MG63 (cell line): ENCODE results near the gene AP4S1. TPM values are rescaled to one million over a fixed set of nuclear protein-coding genes. Genes with fewer than 3 reads are reported as not detected.
"Not testable (repeated sequence)": the region's sequence is repeated elsewhere in the genome, so short reads cannot be mapped to it uniquely, and the experiment has no call there.

Experiments used
- DNase-seq: peaks from one replicate; pipeline ENCODE4 v3.0.0-alpha.2; 2020
- H3K27me3 ChIP-seq: fragments of 250-450 bp; sonication (Bioruptor Pico); 2 replicates; pipeline ENCODE4 v1.5.1; 2020; ENCODE audit warnings: mild to moderate bottlenecking, moderate library complexity
- H3K36me3 ChIP-seq: fragments of 250-450 bp; sonication (Bioruptor Pico); 2 replicates; pipeline ENCODE4 v1.5.1; 2020; ENCODE audit warnings: mild to moderate bottlenecking, moderate library complexity
- H3K4me3 ChIP-seq: fragments of 250-450 bp; sonication (Bioruptor Pico); 2 replicates; pipeline ENCODE4 v1.5.1; 2020; ENCODE audit warnings: mild to moderate bottlenecking, moderate library complexity
- H3K9me3 ChIP-seq: fragments of 250-450 bp; sonication (Bioruptor Pico); 2 replicates; pipeline ENCODE4 v1.5.1; 2020; ENCODE audit warnings: mild to moderate bottlenecking, moderate library complexity
- total RNA-seq: library from RNA; depleted of rRNA; stranded (reverse); fragments of >200 nt; shearing (Covaris generic); gene quantifications from 2 replicates; pipeline ENCODE4 v1.2.3, GENCODE V29; 2014; ENCODE audit warnings: low replicate concordance

AP4S1 gene
- total RNA-seq, 1 experiment from 2014 or later = 1.9 TPM

DNA sequence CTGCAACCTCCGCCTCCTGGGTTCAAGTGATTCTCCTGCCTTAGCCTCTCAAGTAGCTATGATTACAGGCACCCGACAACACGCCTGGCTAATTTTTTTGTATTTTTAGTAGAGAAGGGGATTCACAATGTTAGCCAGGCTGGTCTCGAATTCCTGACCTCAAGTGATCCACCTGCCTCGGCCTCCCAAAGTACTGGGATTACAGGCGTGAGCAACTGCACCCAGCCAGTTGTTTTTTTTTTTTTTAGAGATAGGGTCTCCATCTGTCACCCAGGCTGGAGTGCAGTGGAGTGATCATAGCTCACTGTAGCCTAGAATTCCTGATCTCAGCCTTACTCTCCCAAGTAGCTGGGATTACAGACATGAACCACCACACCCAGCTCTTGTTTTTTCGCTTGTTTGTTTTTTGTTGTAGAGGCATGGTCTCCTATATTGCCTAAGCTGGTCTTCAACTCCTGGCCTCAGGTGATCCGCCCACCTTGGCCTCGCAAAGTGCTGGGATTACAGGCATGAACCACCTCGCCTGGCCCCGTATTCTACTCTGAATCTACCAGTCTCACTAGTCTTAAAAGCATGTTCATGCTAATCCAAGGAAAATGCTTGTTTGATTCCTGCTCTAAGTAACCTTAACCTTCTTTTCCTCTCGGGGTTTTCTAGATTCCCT lies 32.4 kb downstream of the AP4S1 start:
- H3K9me3 ChIP-seq = no peaks in the 10 kb centered on the region
- H3K27me3 ChIP-seq = no peaks in the 10 kb centered on the region
- DNase-seq = no peak
- H3K4me3 ChIP-seq = no peak overlapping the region
- H3K36me3 ChIP-seq = no peaks in the 10 kb centered on the region

- DNase-seq = peak; percentile 16
- no peaks in the 10 kb centered on the region for H3K36me3 ChIP-seq
- H3K4me3 ChIP-seq = no peak overlapping the region
- H3K27me3 ChIP-seq = no peaks in the 10 kb centered on the region
- no peaks in the 10 kb centered on the region for H3K9me3 ChIP-seq
These were observed 33.9 kb downstream of the AP4S1 start for GRCh38 chr14:31059152-31059924.

- Histone ChIP-seq H3K4me3 (no peak overlapping the region), H3K9me3 (no peaks in the 10 kb centered on the region), H3K36me3 (no peaks in the 10 kb centered on the region), H3K27me3 (no peaks in the 10 kb centered on the region)
- DNase-seq = no peak
These were observed 34.9 kb downstream of the AP4S1 start for GRCh38 chr14:31060253-31060875.

- H3K9me3 ChIP-seq, H3K4me3 ChIP-seq, DNase-seq, H3K36me3 ChIP-seq, H3K27me3 ChIP-seq: not testable (repeated sequence)
These were observed 37.5 kb downstream of the AP4S1 start for GRCh38 chr14:31062908-31063307.

GRCh38 chr14:31068235-31068634 lies 42.8 kb downstream of the AP4S1 start:
- H3K4me3 ChIP-seq = no peak overlapping the region
- H3K9me3 ChIP-seq = no peaks in the 10 kb centered on the region
- no peaks in the 10 kb centered on the region for H3K27me3 ChIP-seq
- no peaks in the 10 kb centered on the region for H3K36me3 ChIP-seq
- no peak for DNase-seq

GRCh38 chr14:31069343-31069742 lies 43.9 kb downstream of the AP4S1 start:
- Histone ChIP-seq H3K36me3 (no peaks in the 10 kb centered on the region), H3K4me3 (no peak overlapping the region), H3K27me3 (no peaks in the 10 kb centered on the region), H3K9me3 (no peaks in the 10 kb centered on the region)
- no peak for DNase-seq

GRCh38 chr14:31070431-31070830 lies 45.0 kb downstream of the AP4S1 start:
- DNase-seq = peak; percentile 9
- Histone ChIP-seq H3K36me3 (no peaks in the 10 kb centered on the region), H3K27me3 (no peaks in the 10 kb centered on the region), H3K4me3 (no peak overlapping the region), H3K9me3 (no peaks in the 10 kb centered on the region)

GRCh38 chr14:31071151-31071550 lies 45.7 kb downstream of the AP4S1 start:
- Histone ChIP-seq H3K36me3 (no peaks in the 10 kb centered on the region), H3K9me3 (no peaks in the 10 kb centered on the region), H3K27me3 (no peaks in the 10 kb centered on the region), H3K4me3 (no peak overlapping the region)
- DNase-seq = no peak

GRCh38 chr14:31075144-31075543 lies 49.7 kb downstream of the AP4S1 start:
- H3K27me3 ChIP-seq = no peaks in the 10 kb centered on the region
- no peaks in the 10 kb centered on the region for H3K9me3 ChIP-seq
- DNase-seq = no peak
- no peak overlapping the region for H3K4me3 ChIP-seq
- no peaks in the 10 kb centered on the region for H3K36me3 ChIP-seq

DNA sequence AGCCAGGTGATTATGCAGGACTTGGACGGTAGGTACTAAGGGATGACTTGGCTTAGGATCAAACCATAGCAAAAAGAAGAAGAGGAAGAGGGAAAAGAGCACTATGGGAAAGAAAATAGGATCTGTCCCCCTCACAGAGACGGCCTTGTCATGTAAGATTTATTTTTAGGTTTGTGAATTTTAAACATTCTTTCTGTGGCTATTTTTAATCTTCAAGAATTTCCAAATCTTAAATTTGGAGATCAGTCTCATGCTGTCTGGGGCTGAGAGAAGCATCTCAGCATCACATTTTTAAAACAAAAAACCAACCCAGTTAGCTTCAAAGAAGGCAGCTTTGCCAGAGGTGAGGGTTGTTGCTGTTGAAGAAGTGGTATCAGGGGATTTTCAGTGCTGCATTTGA lies 53.3 kb downstream of the AP4S1 start:
- no peak overlapping the region for H3K4me3 ChIP-seq
- H3K9me3 ChIP-seq = no peaks in the 10 kb centered on the region
- H3K27me3 ChIP-seq = no peaks in the 10 kb centered on the region
- no peak for DNase-seq
- no peaks in the 10 kb centered on the region for H3K36me3 ChIP-seq

DNA sequence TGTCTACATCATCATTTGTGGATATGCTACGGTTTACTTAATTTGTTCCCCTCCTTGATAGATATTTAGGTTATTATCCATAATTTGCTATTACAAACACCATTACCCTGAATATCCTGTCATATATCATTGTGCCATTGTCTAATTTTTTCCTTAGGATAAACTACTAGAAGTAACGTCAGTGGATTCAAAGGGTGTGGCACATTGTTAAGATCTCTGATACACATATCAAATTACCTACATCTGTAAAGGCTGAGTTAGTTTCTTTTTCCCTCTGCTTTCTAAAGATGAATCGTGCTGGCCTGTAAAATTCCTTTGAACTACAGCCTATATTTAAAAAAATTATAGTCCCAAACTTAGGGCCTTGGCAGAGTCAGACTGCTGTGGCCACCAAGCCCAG lies 54.6 kb downstream of the AP4S1 start:
- no peak for DNase-seq
- Histone ChIP-seq H3K4me3 (no peak overlapping the region), H3K27me3 (no peaks in the 10 kb centered on the region), H3K9me3 (no peaks in the 10 kb centered on the region), H3K36me3 (no peaks in the 10 kb centered on the region)

DNA sequence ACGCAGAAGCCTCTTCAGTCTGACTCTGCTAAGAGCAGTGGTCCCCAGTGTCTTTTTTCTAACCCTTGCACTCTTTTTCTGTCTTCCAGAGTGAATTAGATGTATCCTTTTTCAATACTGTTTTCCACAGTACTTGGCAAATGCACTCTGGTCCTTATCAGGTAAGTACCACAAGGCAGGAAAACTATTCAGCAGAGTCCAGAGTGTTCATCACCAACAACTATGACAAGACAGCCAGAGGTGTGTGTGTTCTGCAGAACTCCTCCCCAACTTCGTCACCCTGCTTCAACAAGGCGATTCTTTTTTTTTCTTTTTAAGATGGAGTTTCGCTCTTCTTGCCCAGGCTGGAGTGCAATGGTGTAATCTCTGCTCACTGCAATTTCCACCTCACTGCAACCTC lies 55.0 kb downstream of the AP4S1 start:
- Histone ChIP-seq H3K4me3 (no peak overlapping the region), H3K36me3 (no peaks in the 10 kb centered on the region), H3K9me3 (no peaks in the 10 kb centered on the region), H3K27me3 (no peaks in the 10 kb centered on the region)
- DNase-seq = no peak

DNA sequence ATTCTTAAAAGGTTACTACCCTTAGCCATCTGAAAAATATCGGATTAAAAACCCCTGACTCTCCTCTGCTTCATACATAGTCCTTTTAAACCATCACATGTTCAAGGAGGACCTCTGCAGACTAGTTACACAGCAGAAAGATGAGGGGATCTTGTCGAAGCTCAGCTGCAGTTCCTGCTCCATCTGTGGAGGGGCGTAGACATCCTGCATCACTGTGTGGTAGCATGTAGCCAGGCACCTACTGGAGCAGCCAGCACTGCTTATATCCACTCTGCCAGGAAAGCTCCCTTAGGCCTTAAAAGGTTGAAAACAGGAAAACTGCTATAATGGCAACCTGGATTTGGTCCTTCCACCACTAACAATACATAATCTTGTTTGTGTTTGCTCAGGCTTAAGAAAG lies 58.3 kb downstream of the AP4S1 start:
- Histone ChIP-seq H3K9me3 (no peaks in the 10 kb centered on the region), H3K36me3 (no peaks in the 10 kb centered on the region), H3K4me3 (no peak overlapping the region), H3K27me3 (no peaks in the 10 kb centered on the region)
- DNase-seq = no peak

GRCh38 chr14:31084385-31084784 lies 58.9 kb downstream of the AP4S1 start:
- Histone ChIP-seq H3K4me3 (no peak overlapping the region), H3K9me3 (no peaks in the 10 kb centered on the region), H3K36me3 (no peaks in the 10 kb centered on the region), H3K27me3 (no peaks in the 10 kb centered on the region)
- no peak for DNase-seq

- no peaks in the 10 kb centered on the region for H3K36me3 ChIP-seq
- no peak for DNase-seq
- no peak overlapping the region for H3K4me3 ChIP-seq
- no peaks in the 10 kb centered on the region for H3K9me3 ChIP-seq
- H3K27me3 ChIP-seq = no peaks in the 10 kb centered on the region
These were observed 59.6 kb downstream of the AP4S1 start for GRCh38 chr14:31085027-31085426.

GRCh38 chr14:31086466-31086865 lies 61.0 kb downstream of the AP4S1 start:
- DNase-seq = not testable (repeated sequence)

DNA sequence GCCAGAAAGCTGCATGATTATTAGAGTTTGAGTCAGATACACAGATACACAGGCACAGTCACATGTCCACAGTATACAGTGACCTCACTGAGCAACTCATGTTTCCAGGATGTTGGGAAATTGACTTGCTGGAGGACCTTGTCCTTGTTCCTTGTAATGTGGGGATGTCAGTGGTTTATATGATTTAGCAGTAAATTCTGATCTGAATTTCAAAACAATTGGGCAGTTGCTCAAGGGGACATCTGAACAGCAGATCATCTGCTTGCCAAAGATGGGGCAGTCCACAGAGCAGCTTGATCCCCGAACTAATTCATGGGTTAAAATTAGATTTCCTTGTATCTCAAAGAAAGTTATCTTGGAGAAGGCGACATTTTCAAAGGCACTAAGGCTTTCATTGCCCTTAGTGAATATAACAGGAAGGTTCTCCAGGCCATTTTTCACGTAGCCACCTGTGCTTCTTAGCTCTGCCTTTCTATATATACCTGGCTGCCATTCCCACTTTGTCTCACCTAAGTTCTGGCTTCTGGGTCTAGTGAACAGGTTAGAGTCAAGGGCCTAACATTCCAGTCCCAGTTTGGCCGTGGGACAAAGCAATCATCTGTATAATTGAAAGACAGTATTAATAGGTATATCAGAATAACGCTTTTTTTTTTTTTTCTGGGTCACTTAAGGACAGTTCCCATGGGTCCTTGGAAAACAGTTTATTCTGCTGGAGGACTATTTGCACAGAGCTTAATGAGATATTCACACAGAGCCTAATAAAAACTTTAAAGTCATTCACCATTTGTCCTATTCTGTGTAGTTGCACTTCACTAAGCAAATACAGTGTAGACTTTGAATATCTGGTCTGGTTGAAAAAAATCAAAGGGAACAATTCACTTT lies 65.7 kb downstream of the AP4S1 start:
- no peaks in the 10 kb centered on the region for H3K36me3 ChIP-seq
- peak; percentile 39 for DNase-seq
- H3K27me3 ChIP-seq = no peaks in the 10 kb centered on the region
- no peak overlapping the region for H3K4me3 ChIP-seq
- no peaks in the 10 kb centered on the region for H3K9me3 ChIP-seq

More at GRCh38 chr14:31086466-31086865, 61.0 kb downstream of the AP4S1 start:
- H3K4me3 ChIP-seq, H3K9me3 ChIP-seq, H3K36me3 ChIP-seq, H3K27me3 ChIP-seq: not testable (repeated sequence)
